Measurements from ENCODE around the gene KCNC1. TPM values are rescaled to one million over a fixed set of nuclear protein-coding genes. Genes with fewer than 3 reads are reported as not detected.

Gene KCNC1
- polyA plus RNA-seq, 1 of the 3 experiments (the other 2 are of a cell fraction): 0.18 TPM

DNA sequence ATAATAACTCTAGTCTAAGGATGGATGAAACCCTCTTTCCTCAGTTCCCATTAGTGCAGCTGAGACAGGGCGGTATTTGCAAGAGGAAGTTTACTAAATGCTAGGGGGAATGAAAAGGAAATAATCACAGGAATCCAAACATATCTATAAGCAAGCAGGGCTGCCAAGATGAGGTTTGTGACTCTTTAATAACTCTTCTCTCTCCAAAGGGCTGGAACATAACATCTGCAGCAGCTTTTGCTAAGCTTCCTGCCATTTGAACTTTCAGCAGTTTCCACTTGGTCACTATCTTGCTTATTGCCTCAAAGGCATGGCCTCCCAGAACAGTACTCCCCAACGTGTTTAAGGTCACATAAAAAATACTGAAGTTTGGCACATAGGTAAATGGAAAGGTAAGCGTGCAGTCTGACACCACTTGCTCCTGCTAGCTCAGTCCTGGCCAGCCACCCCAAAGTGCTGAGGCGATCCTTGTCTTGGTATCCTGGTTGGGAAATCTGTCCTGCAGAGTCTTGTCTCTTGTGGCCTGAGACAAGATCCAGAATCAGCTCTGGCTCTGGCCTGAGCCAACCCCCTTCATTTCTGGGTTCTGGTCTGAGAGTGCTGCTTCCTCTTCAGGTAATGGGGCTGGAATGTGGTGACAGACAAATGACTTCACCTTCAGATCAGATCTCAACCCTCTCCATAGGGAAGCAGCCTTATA lies 81.8 kb downstream of the KCNC1 start:
- WGBS (ENCODE audit: low lambda C conversion rate): 67% methylated on average over 3 of the region's 4 CpGs
- ChIA-PET CTCF (interaction anchor here (0.7 to 2.0 kb wide), 5 partner anchors 9 to 85 kb away, joined by 4 to 7 read pairs (median 4); partner anchors contain the start of gene KCNC1), POLR2A (no interaction called here)
- Histone ChIP-seq H4K20me1 (ENCODE audit: insufficient read depth) (no peaks in the 10 kb centered on the region), H3K9me2 (no peaks in the 10 kb centered on the region), H3K27ac (ENCODE audit: low read depth in 2 of 2, low read length in 1 of 2) (no peak overlapping the region; a peak in 1 of 4 replicates), H3F3A (replicated peaks; ENCODE audit: insufficient read depth) (no peaks in the 10 kb centered on the region), H3K9me3 (no peaks in the 10 kb centered on the region), H3K79me2 (ENCODE audit: insufficient read depth) (no peaks in the 10 kb centered on the region), H3K27me3 (ENCODE audit: insufficient read depth) (no peaks in the 10 kb centered on the region), H3K36me3 (replicated peaks in 1 of 2; ENCODE audit: control insufficient read depth in 1 of 2, insufficient read depth in 2 of 2, low read length in 1 of 2) (no peaks in the 10 kb centered on the region), H3K4me2 (no peak overlapping the region), H3K4me3 (ENCODE audit: low read depth in 2 of 2, low read length in 1 of 2) (no peak overlapping the region), H3K4me1 (ENCODE audit: control insufficient read depth in 1 of 2, insufficient read depth in 2 of 2, low read depth in 1 of 2, low read length in 1 of 2) (peaks cover 11 to 30% of the 10 kb centered on the region in 2 experiments), H2AFZ (ENCODE audit: low read depth) (no peak overlapping the region), H3K9ac (no peak overlapping the region)
- TF ChIP-seq EZH2phosphoT487 (IDR thresholded peaks at IDR 0.05; ENCODE audit: borderline replicate concordance, low read depth): no peak
- no peak for TF ChIP-seq POLR2AphosphoS5 (IDR thresholded peaks at IDR 0.05; ENCODE audit: low read depth, low read length)
- no peak for TF ChIP-seq MXI1 (IDR thresholded peaks at IDR 0.05; ENCODE audit: low read depth, low read length)
- TF ChIP-seq, protein P1, sequence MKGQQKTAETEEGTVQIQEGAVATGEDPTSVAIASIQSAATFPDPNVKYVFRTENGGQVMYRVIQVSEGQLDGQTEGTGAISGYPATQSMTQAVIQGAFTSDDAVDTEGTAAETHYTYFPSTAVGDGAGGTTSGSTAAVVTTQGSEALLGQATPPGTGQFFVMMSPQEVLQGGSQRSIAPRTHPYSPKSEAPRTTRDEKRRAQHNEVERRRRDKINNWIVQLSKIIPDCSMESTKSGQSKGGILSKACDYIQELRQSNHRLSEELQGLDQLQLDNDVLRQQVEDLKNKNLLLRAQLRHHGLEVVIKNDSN (IDR thresholded peaks at IDR 0.05; ENCODE audit: borderline replicate concordance, low read depth): no peak
- TF ChIP-seq SIN3A (IDR thresholded peaks at IDR 0.05; ENCODE audit: borderline replicate concordance, low read depth, low read length): no peak
- TF ChIP-seq, protein P2, sequence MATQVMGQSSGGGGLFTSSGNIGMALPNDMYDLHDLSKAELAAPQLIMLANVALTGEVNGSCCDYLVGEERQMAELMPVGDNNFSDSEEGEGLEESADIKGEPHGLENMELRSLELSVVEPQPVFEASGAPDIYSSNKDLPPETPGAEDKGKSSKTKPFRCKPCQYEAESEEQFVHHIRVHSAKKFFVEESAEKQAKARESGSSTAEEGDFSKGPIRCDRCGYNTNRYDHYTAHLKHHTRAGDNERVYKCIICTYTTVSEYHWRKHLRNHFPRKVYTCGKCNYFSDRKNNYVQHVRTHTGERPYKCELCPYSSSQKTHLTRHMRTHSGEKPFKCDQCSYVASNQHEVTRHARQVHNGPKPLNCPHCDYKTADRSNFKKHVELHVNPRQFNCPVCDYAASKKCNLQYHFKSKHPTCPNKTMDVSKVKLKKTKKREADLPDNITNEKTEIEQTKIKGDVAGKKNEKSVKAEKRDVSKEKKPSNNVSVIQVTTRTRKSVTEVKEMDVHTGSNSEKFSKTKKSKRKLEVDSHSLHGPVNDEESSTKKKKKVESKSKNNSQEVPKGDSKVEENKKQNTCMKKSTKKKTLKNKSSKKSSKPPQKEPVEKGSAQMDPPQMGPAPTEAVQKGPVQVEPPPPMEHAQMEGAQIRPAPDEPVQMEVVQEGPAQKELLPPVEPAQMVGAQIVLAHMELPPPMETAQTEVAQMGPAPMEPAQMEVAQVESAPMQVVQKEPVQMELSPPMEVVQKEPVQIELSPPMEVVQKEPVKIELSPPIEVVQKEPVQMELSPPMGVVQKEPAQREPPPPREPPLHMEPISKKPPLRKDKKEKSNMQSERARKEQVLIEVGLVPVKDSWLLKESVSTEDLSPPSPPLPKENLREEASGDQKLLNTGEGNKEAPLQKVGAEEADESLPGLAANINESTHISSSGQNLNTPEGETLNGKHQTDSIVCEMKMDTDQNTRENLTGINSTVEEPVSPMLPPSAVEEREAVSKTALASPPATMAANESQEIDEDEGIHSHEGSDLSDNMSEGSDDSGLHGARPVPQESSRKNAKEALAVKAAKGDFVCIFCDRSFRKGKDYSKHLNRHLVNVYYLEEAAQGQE (IDR thresholded peaks at IDR 0.05; ENCODE audit: low read depth, low read length): no peak
- TF ChIP-seq, protein P3, sequence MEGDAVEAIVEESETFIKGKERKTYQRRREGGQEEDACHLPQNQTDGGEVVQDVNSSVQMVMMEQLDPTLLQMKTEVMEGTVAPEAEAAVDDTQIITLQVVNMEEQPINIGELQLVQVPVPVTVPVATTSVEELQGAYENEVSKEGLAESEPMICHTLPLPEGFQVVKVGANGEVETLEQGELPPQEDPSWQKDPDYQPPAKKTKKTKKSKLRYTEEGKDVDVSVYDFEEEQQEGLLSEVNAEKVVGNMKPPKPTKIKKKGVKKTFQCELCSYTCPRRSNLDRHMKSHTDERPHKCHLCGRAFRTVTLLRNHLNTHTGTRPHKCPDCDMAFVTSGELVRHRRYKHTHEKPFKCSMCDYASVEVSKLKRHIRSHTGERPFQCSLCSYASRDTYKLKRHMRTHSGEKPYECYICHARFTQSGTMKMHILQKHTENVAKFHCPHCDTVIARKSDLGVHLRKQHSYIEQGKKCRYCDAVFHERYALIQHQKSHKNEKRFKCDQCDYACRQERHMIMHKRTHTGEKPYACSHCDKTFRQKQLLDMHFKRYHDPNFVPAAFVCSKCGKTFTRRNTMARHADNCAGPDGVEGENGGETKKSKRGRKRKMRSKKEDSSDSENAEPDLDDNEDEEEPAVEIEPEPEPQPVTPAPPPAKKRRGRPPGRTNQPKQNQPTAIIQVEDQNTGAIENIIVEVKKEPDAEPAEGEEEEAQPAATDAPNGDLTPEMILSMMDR (IDR thresholded peaks at IDR 0.05): no peak
- TF ChIP-seq RAD21 (IDR thresholded peaks at IDR 0.05; ENCODE audit: low read length): no peak
- TF ChIP-seq, protein P4, sequence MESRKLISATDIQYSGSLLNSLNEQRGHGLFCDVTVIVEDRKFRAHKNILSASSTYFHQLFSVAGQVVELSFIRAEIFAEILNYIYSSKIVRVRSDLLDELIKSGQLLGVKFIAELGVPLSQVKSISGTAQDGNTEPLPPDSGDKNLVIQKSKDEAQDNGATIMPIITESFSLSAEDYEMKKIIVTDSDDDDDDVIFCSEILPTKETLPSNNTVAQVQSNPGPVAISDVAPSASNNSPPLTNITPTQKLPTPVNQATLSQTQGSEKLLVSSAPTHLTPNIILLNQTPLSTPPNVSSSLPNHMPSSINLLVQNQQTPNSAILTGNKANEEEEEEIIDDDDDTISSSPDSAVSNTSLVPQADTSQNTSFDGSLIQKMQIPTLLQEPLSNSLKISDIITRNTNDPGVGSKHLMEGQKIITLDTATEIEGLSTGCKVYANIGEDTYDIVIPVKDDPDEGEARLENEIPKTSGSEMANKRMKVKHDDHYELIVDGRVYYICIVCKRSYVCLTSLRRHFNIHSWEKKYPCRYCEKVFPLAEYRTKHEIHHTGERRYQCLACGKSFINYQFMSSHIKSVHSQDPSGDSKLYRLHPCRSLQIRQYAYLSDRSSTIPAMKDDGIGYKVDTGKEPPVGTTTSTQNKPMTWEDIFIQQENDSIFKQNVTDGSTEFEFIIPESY (IDR thresholded peaks at IDR 0.05; ENCODE audit: borderline replicate concordance, low read depth): no peak
- TF ChIP-seq GABPA (IDR thresholded peaks at IDR 0.05; ENCODE audit: low read depth): no peak
- TF ChIP-seq, protein P5, sequence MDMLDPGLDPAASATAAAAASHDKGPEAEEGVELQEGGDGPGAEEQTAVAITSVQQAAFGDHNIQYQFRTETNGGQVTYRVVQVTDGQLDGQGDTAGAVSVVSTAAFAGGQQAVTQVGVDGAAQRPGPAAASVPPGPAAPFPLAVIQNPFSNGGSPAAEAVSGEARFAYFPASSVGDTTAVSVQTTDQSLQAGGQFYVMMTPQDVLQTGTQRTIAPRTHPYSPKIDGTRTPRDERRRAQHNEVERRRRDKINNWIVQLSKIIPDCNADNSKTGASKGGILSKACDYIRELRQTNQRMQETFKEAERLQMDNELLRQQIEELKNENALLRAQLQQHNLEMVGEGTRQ (IDR thresholded peaks at IDR 0.05; ENCODE audit: borderline replicate concordance, low read depth, low read length): no peak
- TF ChIP-seq CHD2 (IDR thresholded peaks at IDR 0.05; ENCODE audit: low read length, partially characterized antibody): no peak
- no peak for TF ChIP-seq TCF12 (IDR thresholded peaks at IDR 0.05)
- TF ChIP-seq RXRA (IDR thresholded peaks at IDR 0.05; ENCODE audit: borderline replicate concordance, low read depth): no peak
- TF ChIP-seq, protein P6, sequence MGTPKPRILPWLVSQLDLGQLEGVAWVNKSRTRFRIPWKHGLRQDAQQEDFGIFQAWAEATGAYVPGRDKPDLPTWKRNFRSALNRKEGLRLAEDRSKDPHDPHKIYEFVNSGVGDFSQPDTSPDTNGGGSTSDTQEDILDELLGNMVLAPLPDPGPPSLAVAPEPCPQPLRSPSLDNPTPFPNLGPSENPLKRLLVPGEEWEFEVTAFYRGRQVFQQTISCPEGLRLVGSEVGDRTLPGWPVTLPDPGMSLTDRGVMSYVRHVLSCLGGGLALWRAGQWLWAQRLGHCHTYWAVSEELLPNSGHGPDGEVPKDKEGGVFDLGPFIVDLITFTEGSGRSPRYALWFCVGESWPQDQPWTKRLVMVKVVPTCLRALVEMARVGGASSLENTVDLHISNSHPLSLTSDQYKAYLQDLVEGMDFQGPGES (IDR thresholded peaks at IDR 0.05; ENCODE audit: low read depth, low read length): no peak
- TF ChIP-seq, protein P7, sequence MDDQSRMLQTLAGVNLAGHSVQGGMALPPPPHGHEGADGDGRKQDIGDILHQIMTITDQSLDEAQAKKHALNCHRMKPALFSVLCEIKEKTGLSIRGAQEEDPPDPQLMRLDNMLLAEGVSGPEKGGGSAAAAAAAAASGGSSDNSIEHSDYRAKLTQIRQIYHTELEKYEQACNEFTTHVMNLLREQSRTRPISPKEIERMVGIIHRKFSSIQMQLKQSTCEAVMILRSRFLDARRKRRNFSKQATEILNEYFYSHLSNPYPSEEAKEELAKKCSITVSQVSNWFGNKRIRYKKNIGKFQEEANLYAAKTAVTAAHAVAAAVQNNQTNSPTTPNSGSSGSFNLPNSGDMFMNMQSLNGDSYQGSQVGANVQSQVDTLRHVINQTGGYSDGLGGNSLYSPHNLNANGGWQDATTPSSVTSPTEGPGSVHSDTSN (IDR thresholded peaks at IDR 0.05): no peak
- no peak for TF ChIP-seq ELF1 (IDR thresholded peaks at IDR 0.05)
- DNase-seq: no peak

All from SK-N-SH (cell line).